Measurements from ENCODE around the gene CBX8. TPM values are rescaled to one million over a fixed set of nuclear protein-coding genes. Genes with fewer than 3 reads are reported as not detected.

CBX8 gene
- total and polyA plus RNA-seq, 2 of the 13 experiments (the other 11 are each of a cell fraction or from before 2014, with no cell fraction given), result 0.34 to 12.6 TPM

GRCh38 chr17:79803997-79804855, 7.3 kb upstream of the CBX8 start (continued):
- no peak for TF ChIP-seq HNF1A (IDR thresholded peaks at IDR 0.05; ENCODE audit: low read depth)
- TF ChIP-seq HNF1A (CRISPR knock-in tag; IDR thresholded peaks at IDR 0.05; ENCODE audit: borderline replicate concordance), result peak; percentile 68
- no peak for TF ChIP-seq JARID2 (CRISPR knock-in tag; IDR thresholded peaks at IDR 0.05; ENCODE audit: insufficient replicate concordance)
- TF ChIP-seq E2F5 (CRISPR knock-in tag; conservative IDR thresholded peaks at IDR 0.05), result 0 out of 2 replicates have a peak, but pooled peaks have one; percentile 45
- no peak for TF ChIP-seq NR2F1 (CRISPR knock-in tag; IDR thresholded peaks at IDR 0.05)
- TF ChIP-seq ZNF142 (CRISPR knock-in tag; IDR thresholded peaks at IDR 0.05), result peak; percentile 88; the same call in 1 of the 2 replicates
- TF ChIP-seq ZNF547 (CRISPR knock-in tag; IDR thresholded peaks at IDR 0.05), result peak; percentile 95
- TF ChIP-seq GATAD2A (CRISPR knock-in tag; IDR thresholded peaks at IDR 0.05), result no peak
- TF ChIP-seq NONO (IDR thresholded peaks at IDR 0.05), result no peak
- TF ChIP-seq NONO (CRISPR knock-in tag; conservative IDR thresholded peaks at IDR 0.05), result 0 out of 2 replicates have a peak, but pooled peaks have one; percentile 23
- TF ChIP-seq POLR2A (IDR thresholded peaks at IDR 0.05; ENCODE audit: insufficient read depth in 1 of 2, low read depth in 2 of 2, low read length in 2 of 2), result no peak
- peak; percentile 70; the same call in 1 of the 2 replicates for TF ChIP-seq EED (CRISPR knock-in tag; IDR thresholded peaks at IDR 0.05)
- no peak for TF ChIP-seq NBN (conservative IDR thresholded peaks at IDR 0.05)
- TF ChIP-seq ZFYVE20 (CRISPR knock-in tag; IDR thresholded peaks at IDR 0.05; ENCODE audit: borderline replicate concordance, low read depth), result peak; percentile 94; the same call in 1 of the 2 replicates
- no peak for TF ChIP-seq MIER2 (CRISPR knock-in tag; IDR thresholded peaks at IDR 0.05)
- no peak for TF ChIP-seq ZFAT (CRISPR knock-in tag; conservative IDR thresholded peaks at IDR 0.05)
- TF ChIP-seq TOPORS (CRISPR knock-in tag; IDR thresholded peaks at IDR 0.05), result no peak

Data from HepG2 (cell line).